IMR-90 (cell line): ENCODE measurements around the gene PRKCE. TPM values are rescaled to one million over a fixed set of nuclear protein-coding genes. Genes with fewer than 3 reads are reported as not detected.

Experiments
- ATAC-seq: fragments of 200-7000 bp; cut with Tn5 transposase; 2 replicates; pipeline ENCODE4 v1.9.1; 2020; ENCODE audit warnings: low read depth, mild to moderate bottlenecking, moderate library complexity
- BruUV-seq: library from RNA; stranded (reverse); fragments of 400-500 nt; replicated peaks from 2 replicates; lab custom pipeline; 2021; lab: Mats Ljungman, UMichigan
- CTCF ChIA-PET: fragments of 300-600 bp; formaldehyde crosslinking; extraction: SDS; loops from one replicate; lab custom pipeline; 2021; ENCODE audit warnings: antibody characterized with exemption; lab: Yijun Ruan, JAX
- POLR2A ChIA-PET: fragments of 300-600 bp; sonication (Branson Sonifier 250); formaldehyde crosslinking; loops from one replicate; lab custom pipeline; 2022; ENCODE audit warnings: antibody characterized with exemption; ENCODE audit not compliant: unreplicated experiment; lab: Charles Lee
- DNase-seq: peaks from one replicate; pipeline ENCODE4 v3.0.0; 2013
- H2AFZ ChIP-seq: replicated peaks from 2 replicates; pipeline ENCODE3; 2013; ENCODE audit warnings: low read length, mild to moderate bottlenecking; ENCODE audit not compliant: poor library complexity
- H2AK5ac ChIP-seq: 2 replicates; pipeline ENCODE4 v1.6.1; 2013; ENCODE audit warnings: low read depth, low read length, inconsistent platforms
- H2AK9ac ChIP-seq: replicated peaks from 2 replicates; pipeline ENCODE3; 2013; ENCODE audit warnings: mild to moderate bottlenecking, low read depth, low read length, moderate library complexity; ENCODE audit not compliant: poor library complexity
- H2BK120ac ChIP-seq: 2 replicates; pipeline ENCODE4 v1.6.1; 2013; ENCODE audit warnings: low read depth, low read length, inconsistent platforms
- H2BK15ac ChIP-seq: 3 replicates; pipeline ENCODE4 v1.6.1; 2013; ENCODE audit warnings: low read depth, low read length, inconsistent platforms
- H2BK20ac ChIP-seq: 2 replicates; pipeline ENCODE4 v1.6.1; 2013; ENCODE audit warnings: low read depth, mild to moderate bottlenecking, inconsistent platforms, low read length, moderate library complexity
- H2BK5ac ChIP-seq: 2 replicates; pipeline ENCODE4 v1.6.1; 2013; ENCODE audit warnings: mild to moderate bottlenecking, low read depth, low read length, inconsistent platforms; ENCODE audit not compliant: poor library complexity, severe bottlenecking
- H3K14ac ChIP-seq: replicated peaks from 2 replicates; pipeline ENCODE4 v1.6.1; 2013; ENCODE audit warnings: low read depth, low read length, inconsistent platforms
- H3K18ac ChIP-seq: 2 replicates; pipeline ENCODE4 v1.6.1; 2013; ENCODE audit warnings: low read depth, low read length, control low read depth
- H3K23ac ChIP-seq: 2 replicates; pipeline ENCODE4 v1.6.1; 2013; ENCODE audit warnings: low read depth, low read length, inconsistent platforms
- H3K27ac ChIP-seq: 2 replicates; pipeline ENCODE4 v1.5.1; 2013; ENCODE audit warnings: mild to moderate bottlenecking, control low read depth, low read length; ENCODE audit not compliant: insufficient read depth
- H3K27me3 ChIP-seq: 2 replicates; pipeline ENCODE4 v1.6.1; 2013; ENCODE audit warnings: low read length; ENCODE audit not compliant: control insufficient read depth, insufficient read depth
- H3K36me3 ChIP-seq: 2 replicates; pipeline ENCODE4 v1.6.1; 2013; ENCODE audit warnings: low read length, mixed read lengths; ENCODE audit not compliant: control insufficient read depth, insufficient read depth
- H3K4ac ChIP-seq: 2 replicates; pipeline ENCODE4 v1.6.1; 2013; ENCODE audit warnings: low read depth, low read length, inconsistent platforms
- H3K4me1 ChIP-seq: 2 replicates; pipeline ENCODE4 v1.6.1; 2013; ENCODE audit warnings: low read length, mixed read lengths; ENCODE audit not compliant: control insufficient read depth, insufficient read depth
- H3K4me2 ChIP-seq: 2 replicates; pipeline ENCODE4 v1.6.1; 2013; ENCODE audit warnings: low read depth, mild to moderate bottlenecking, control low read depth, low read length, moderate library complexity
- H3K4me3 ChIP-seq: 2 replicates; pipeline ENCODE4 v1.5.1; 2013; ENCODE audit warnings: low read depth, mild to moderate bottlenecking, control low read depth, low read length, moderate library complexity; ENCODE audit not compliant: insufficient read depth
- H3K56ac ChIP-seq: 2 replicates; pipeline ENCODE4 v1.6.1; 2013; ENCODE audit warnings: low read length, inconsistent platforms; ENCODE audit not compliant: insufficient read depth; ENCODE audit errors: extremely low read depth
- H3K79me1 ChIP-seq, 2 experiments: 2 replicates each; pipeline ENCODE4 v1.6.1; 2013; ENCODE audit warnings: low read length in 2 of 2, inconsistent platforms in 1 of 2, low read depth in 1 of 2
- H3K9ac ChIP-seq: 2 replicates; pipeline ENCODE4 v1.6.1; 2013; ENCODE audit warnings: low read depth, low read length, control low read depth
- H3K9me1 ChIP-seq: 2 replicates; pipeline ENCODE4 v1.6.1; 2013; ENCODE audit warnings: low read length, inconsistent platforms; ENCODE audit not compliant: insufficient read depth
- H3K9me3 ChIP-seq: 2 replicates; pipeline ENCODE4 v1.6.1; 2013; ENCODE audit warnings: low read length; ENCODE audit not compliant: control insufficient read depth, insufficient read depth
- H4K20me1 ChIP-seq: 2 replicates; pipeline ENCODE4 v1.6.1; 2013; ENCODE audit warnings: low read length, inconsistent platforms; ENCODE audit not compliant: insufficient read depth
- H4K5ac ChIP-seq: 2 replicates; pipeline ENCODE4 v1.6.1; 2013; ENCODE audit warnings: mild to moderate bottlenecking, low read depth, low read length, control low read depth
- H4K8ac ChIP-seq, 2 experiments: 2 replicates each; pipeline ENCODE4 v1.6.1; 2013; ENCODE audit warnings: low read depth in 2 of 2, low read length in 2 of 2, control low read depth in 1 of 2, inconsistent platforms in 1 of 2
- H4K91ac ChIP-seq: 2 replicates; pipeline ENCODE4 v1.6.1; 2013; ENCODE audit warnings: low read depth, low read length, inconsistent platforms; ENCODE audit not compliant: insufficient read depth
- CEBPB ChIP-seq: IDR thresholded peaks from 2 replicates; pipeline ENCODE4 v1.6.1; 2012; ENCODE audit warnings: low read depth, low read length, improper control_type of control experiment
- RCOR1 ChIP-seq: IDR thresholded peaks from 2 replicates; pipeline ENCODE4 v1.6.1; 2012; ENCODE audit warnings: mild to moderate bottlenecking, low read length, improper control_type of control experiment; ENCODE audit not compliant: insufficient replicate concordance
- WGBS, 2 experiments: methylation state at CpG; one replicate each; pipeline versions ENCODE4 v1.1.5 to v1.1.7; 2013; ENCODE audit warnings: missing lambda C conversion rate in 2 of 2; ENCODE audit not compliant: insufficient read length in 1 of 2; ENCODE audit errors: extremely low coverage in 2 of 2; 5-methylcytosine and 5-hydroxymethylcytosine counted together
- dilution Hi-C: fragments of 300-500 bp; cut with HindIII; formaldehyde crosslinking; loops from one replicate; pipeline ENCODE4 v1.14.3; 2018; ENCODE audit warnings: low sequenced_read_pairs; ENCODE audit not compliant: unreplicated experiment
- in situ Hi-C: fragments of 300-500 bp; cut with MboI; formaldehyde crosslinking; loops from 3 replicates; pipeline ENCODE4 v1.14.3; 2019; ENCODE audit warnings: low sequenced_read_pairs, inconsistent platforms, mixed read lengths
- intact Hi-C: fragments of 100-400 bp; cut with micrococcal nuclease; formaldehyde crosslinking; loops from 2 replicates; pipeline ENCODE4 v1.10.0; 2022
- polyA plus RNA-seq, 3 experiments: library from polyadenylated mRNA; depleted of rRNA; stranded (reverse); fragments of >200 nt; gene quantifications; 2 replicates each; pipeline ENCODE4 v1.2.3, GENCODE V29; 2012; ENCODE audit warnings: low replicate concordance in 1 of 3
- total RNA-seq: library from RNA; depleted of rRNA; stranded (reverse); fragments of >200 nt; gene quantifications from 2 replicates; pipeline ENCODE4 v1.2.3, GENCODE V29; 2012

Gene PRKCE
- total and polyA plus RNA-seq, 2 of the 4 experiments (the other 2 are of a cell fraction): 8.1 to 32.4 TPM

DNA sequence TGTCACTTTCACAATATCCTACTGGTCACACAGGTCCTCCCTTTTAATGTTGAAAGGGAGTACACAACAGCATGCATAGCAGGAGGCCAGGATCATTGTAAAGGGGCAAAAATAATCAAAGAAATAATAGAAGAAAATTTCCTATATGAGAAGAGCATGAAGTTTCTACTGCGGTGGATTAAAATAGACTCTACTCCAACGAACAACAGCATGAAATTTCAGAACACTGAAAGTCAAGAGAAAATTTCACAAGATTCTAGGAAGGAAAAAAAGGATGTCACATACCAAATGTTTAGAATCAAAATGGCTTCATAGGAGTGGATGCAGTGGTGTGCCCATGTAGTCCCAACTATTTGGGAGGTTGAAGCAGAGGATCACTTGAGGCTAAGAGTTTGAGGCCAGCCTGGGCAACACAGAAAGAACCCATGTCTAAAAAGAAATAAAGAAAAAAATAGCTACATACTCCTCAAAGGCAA, 573.7 kb downstream of the PRKCE start:
- ATAC-seq: no peak; the same call in 1 of the 2 replicates
- no peak overlapping the region for H3K4me3 ChIP-seq
- H3K14ac ChIP-seq: peak overlapping the region; percentile 55; the same call in 1 of the 2 replicates
- peaks cover 12% of the 10 kb centered on the region for H3K27me3 ChIP-seq
- no peak overlapping the region for H3K9ac ChIP-seq
- peak overlapping the region; percentile 71; the same call in 1 of the 3 replicates for H2BK15ac ChIP-seq
- no peak overlapping the region for H3K56ac ChIP-seq
- H3K18ac ChIP-seq: peak overlapping the region; percentile 74
- ChIA-PET CTCF (interaction anchor here (0.6 kb wide), 1 partner anchor 24 kb away, joined by 4 read pairs; no protein-coding TSS in a partner anchor), POLR2A (no interaction called here)
- no TSS peak for BruUV-seq
- peak overlapping the region; percentile 83 for H2BK120ac ChIP-seq
- H4K91ac ChIP-seq: peak overlapping the region; percentile 10; the same call in 1 of the 2 replicates
- no peaks in the 10 kb centered on the region for H4K20me1 ChIP-seq
- H3K79me1 ChIP-seq: no peaks in the 10 kb centered on the region
- peak overlapping the region; percentile 58 for H2BK5ac ChIP-seq
- peak overlapping the region; percentile 89 for H2AK5ac ChIP-seq
- no peak overlapping the region for H4K5ac ChIP-seq
- DNase-seq: no peak
- H3K23ac ChIP-seq: no peak overlapping the region
- H2BK20ac ChIP-seq: peak overlapping the region; percentile 81; the same call in 1 of the 2 replicates
- H3K36me3 ChIP-seq: no peaks in the 10 kb centered on the region
- no peak overlapping the region for H3K4me2 ChIP-seq
- no peak for TF ChIP-seq RCOR1
- peak; percentile 91 for TF ChIP-seq CEBPB
- H2AK9ac ChIP-seq: no peak overlapping the region
- intact Hi-C loops: no loop called here
- peaks cover 2% of the 10 kb centered on the region; the same call in 1 of the 2 replicates for H3K4me1 ChIP-seq
- dilution Hi-C loops: no loop called here
- H3K27ac ChIP-seq: peak overlapping the region; percentile 56; the same call in 1 of the 2 replicates
- no CpG with 5 or more reads among the region's 2 CpGs for WGBS, 2 experiments
- in situ Hi-C loops: no loop called here
- H3K9me3 ChIP-seq: no peaks in the 10 kb centered on the region
- H4K8ac ChIP-seq: peak overlapping the region in 1 of 2 experiments; percentile 59; a peak in 1 of 4 replicates
- H3K9me1 ChIP-seq: no peaks in the 10 kb centered on the region
- peak overlapping the region; percentile 54; the same call in 1 of the 2 replicates for H3K4ac ChIP-seq
- no peak overlapping the region for H2AFZ ChIP-seq
